Kidney (tissue), 14 donors: Measurements from ENCODE around the gene PNPLA5. TPM values are rescaled to one million over a fixed set of nuclear protein-coding genes. Genes with fewer than 3 reads are reported as not detected.

Experiments used
- DNase-seq, 5 donors: peaks; one replicate each; pipeline ENCODE4 v3.0.0-alpha.2; 2013 to 2020
- FAIRE-seq: peaks from 2 replicates; lab custom pipeline; 2012; peaks lifted over from hg19 to GRCh38; lab: Jason Lieb, UNC
- H3K27ac ChIP-seq, 2 donors: one replicate each; pipeline ENCODE4 v1.7.0; 2013; ENCODE audit warnings: low read depth in 2 of 2, low read length in 2 of 2, inconsistent platforms in 1 of 2
- H3K27me3 ChIP-seq: one replicate; pipeline ENCODE4 v1.7.1; 2013; ENCODE audit warnings: low read length, inconsistent platforms; ENCODE audit not compliant: control insufficient read depth, insufficient read depth
- H3K36me3 ChIP-seq, 3 donors: one replicate each; pipeline versions ENCODE4 v1.7.0 to v1.7.1; 2013; ENCODE audit warnings: low read length in 3 of 3, control low read depth in 1 of 3, inconsistent platforms in 1 of 3; ENCODE audit not compliant: insufficient read depth in 3 of 3, control insufficient read depth in 2 of 3
- H3K4me1 ChIP-seq, 3 donors: one replicate each; pipeline versions ENCODE4 v1.7.0 to v1.7.1; 2013; ENCODE audit warnings: low read length in 3 of 3, inconsistent platforms in 1 of 3, low read depth in 1 of 3; ENCODE audit not compliant: control insufficient read depth in 2 of 3, insufficient read depth in 2 of 3
- H3K4me3 ChIP-seq, 3 donors: one replicate each; pipeline versions ENCODE4 v1.7.0 to v1.8.1; 2013; ENCODE audit warnings: low read length in 3 of 3, control low read depth in 1 of 3, inconsistent platforms in 1 of 3
- H3K9ac ChIP-seq, 3 donors: one replicate each; pipeline versions ENCODE4 v1.7.0 to v1.7.1; 2013; ENCODE audit warnings: low read length in 3 of 3, control low read depth in 1 of 3, inconsistent platforms in 1 of 3
- H3K9me3 ChIP-seq, 3 donors: one replicate each; pipeline versions ENCODE4 v1.7.0 to v1.7.1; 2013; ENCODE audit warnings: low read length in 3 of 3, control low read depth in 1 of 3, inconsistent platforms in 1 of 3; ENCODE audit not compliant: control insufficient read depth in 2 of 3, insufficient read depth in 1 of 3
- intact Hi-C: fragments of 100-400 bp; cut with DNase I; formaldehyde crosslinking; loops from one replicate; pipeline ENCODE4 v1.11.1; 2022
- polyA plus RNA-seq: library from polyadenylated mRNA; stranded (reverse); fragments of 350-450 nt; fragmentation: Illumina TruSeq; extraction: RNeasy Lipid Tissue Mini Kit (QIAGEN cat#74804); gene quantifications from one replicate; pipeline ENCODE4 v1.2.3, GENCODE V29; 2014; ENCODE audit warnings: low read depth, low replicate concordance; ENCODE audit not compliant: insufficient read depth
- total RNA-seq: library from RNA; stranded (reverse); fragmentation: NEBNext Ultra II Directional; extraction: Animal tissue kit (Norgen Biotek cat#: 25700); gene quantifications from one replicate; pipeline ENCODE4 v1.2.1, GENCODE V29; 2021
- TF ChIP-seq, protein P1 (sequence below): IDR thresholded peaks from 3 replicates; pipeline ENCODE4 v1.5.1; 2012; ENCODE audit warnings: mild to moderate bottlenecking, moderate library complexity, borderline replicate concordance; ENCODE audit not compliant: insufficient read depth; ENCODE audit errors: extremely low read depth
- donor health status: control.
- donor health status: control.
- donor health status: control.
- donor health status: control.
- donor health status: control.
- donor health status: DM: yes; HTN: yes; CAD: no.
- donor health status: Normal renal cell carcinoma (clear cell type).

The PNPLA5 gene
- total and polyA plus RNA-seq, 2 donors from 2014 or later: not detected

DNA sequence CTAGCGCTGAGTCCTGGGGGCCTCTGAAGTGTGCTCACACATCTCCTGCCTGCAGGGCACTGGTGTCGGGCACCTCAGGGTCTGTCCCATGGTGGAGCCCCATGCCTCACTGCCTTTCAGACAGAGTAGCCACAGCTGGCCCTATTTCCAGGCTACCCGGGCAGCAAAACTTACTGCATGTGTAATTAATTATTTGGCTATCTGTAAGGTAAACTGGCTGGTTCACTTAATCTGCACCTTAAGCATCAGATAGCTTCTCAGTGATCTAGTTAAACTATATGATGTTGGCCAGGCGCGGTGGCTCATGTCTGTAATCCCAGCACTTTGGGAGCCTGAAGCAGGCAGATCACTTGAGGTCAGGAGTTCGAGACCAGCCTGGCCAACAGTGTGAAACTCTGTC is 37.1 kb upstream of the PNPLA5 start:
- intact Hi-C loops: no loop called here

DNA sequence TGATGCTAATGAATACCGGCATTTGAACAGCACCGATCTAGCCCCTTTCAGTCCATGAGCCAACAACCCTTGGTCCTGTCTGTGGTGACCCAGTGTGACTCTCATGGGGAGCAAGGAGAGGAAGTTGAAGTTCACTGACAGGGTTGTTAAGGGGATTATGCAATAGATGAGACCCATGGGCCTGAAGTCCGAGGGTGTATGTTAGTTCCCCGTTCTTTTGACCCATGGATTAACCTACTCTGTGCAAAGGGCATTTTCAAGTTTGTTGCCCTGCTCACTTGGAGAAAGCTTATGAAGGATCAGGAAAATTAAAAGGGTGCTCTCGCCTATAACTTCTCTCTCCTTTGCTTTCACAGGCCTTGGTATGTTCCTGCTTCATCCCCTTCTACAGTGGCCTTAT is 36.7 kb upstream of the PNPLA5 start:
- Histone ChIP-seq H3K9ac (no peak overlapping the region), H3K4me1 (peaks cover 0 to 7% (median 6%) of the 10 kb centered on the region in 3 donors), H3K27me3 (no peaks in the 10 kb centered on the region), H3K9me3 (no peaks in the 10 kb centered on the region), H3K4me3 (no peak overlapping the region), H3K36me3 (peaks cover 0 to 6% (median 0%) of the 10 kb centered on the region in 3 donors), H3K27ac (no peak overlapping the region)
- intact Hi-C loops: no loop called here
- FAIRE-seq (no peak), DNase-seq (no peak)
- TF ChIP-seq, protein P1, sequence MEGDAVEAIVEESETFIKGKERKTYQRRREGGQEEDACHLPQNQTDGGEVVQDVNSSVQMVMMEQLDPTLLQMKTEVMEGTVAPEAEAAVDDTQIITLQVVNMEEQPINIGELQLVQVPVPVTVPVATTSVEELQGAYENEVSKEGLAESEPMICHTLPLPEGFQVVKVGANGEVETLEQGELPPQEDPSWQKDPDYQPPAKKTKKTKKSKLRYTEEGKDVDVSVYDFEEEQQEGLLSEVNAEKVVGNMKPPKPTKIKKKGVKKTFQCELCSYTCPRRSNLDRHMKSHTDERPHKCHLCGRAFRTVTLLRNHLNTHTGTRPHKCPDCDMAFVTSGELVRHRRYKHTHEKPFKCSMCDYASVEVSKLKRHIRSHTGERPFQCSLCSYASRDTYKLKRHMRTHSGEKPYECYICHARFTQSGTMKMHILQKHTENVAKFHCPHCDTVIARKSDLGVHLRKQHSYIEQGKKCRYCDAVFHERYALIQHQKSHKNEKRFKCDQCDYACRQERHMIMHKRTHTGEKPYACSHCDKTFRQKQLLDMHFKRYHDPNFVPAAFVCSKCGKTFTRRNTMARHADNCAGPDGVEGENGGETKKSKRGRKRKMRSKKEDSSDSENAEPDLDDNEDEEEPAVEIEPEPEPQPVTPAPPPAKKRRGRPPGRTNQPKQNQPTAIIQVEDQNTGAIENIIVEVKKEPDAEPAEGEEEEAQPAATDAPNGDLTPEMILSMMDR: no peak

More for the DNA sequence above, 37.1 kb upstream of the PNPLA5 start:
- DNase-seq: no peak
- TF ChIP-seq, protein P1: no peak
- Histone ChIP-seq H3K27ac (no peak overlapping the region), H3K4me3 (no peak overlapping the region), H3K36me3 (peaks cover 0 to 9% (median 3%) of the 10 kb centered on the region in 3 donors), H3K4me1 (peaks cover 0 to 7% (median 6%) of the 10 kb centered on the region in 3 donors), H3K9me3 (no peaks in the 10 kb centered on the region), H3K9ac (no peak overlapping the region), H3K27me3 (no peaks in the 10 kb centered on the region)
- FAIRE-seq: no peak

DNA sequence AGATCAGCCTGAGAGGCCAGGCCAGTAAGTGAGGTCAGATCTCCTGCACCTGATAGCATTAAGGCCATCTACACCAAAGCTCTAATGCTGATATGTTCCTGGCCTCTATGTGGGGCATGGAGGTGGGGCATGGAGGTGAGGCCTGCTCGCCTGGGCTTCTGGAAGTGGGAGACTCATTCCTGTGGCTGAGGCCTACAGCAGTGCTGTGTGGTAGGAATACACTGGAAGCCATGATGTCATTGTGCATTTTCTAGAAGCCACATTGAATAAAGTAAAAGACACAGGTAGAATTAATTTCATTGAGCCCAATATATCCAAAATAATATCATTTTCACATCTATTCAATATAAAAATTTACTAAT is 34.5 kb upstream of the PNPLA5 start:
- Histone ChIP-seq H3K36me3 (peaks cover 0 to 5% (median 0%) of the 10 kb centered on the region in 3 donors), H3K27ac (no peak overlapping the region), H3K4me3 (no peak overlapping the region), H3K27me3 (no peaks in the 10 kb centered on the region), H3K9ac (no peak overlapping the region), H3K9me3 (no peaks in the 10 kb centered on the region), H3K4me1 (peaks cover 0 to 7% (median 6%) of the 10 kb centered on the region in 3 donors)
- TF ChIP-seq, protein P1: no peak
- FAIRE-seq: no peak
- DNase-seq: no peak
- intact Hi-C loops: no loop called here
